K562 (cell line): ENCODE results near the gene SCAMP3. TPM values are rescaled to one million over a fixed set of nuclear protein-coding genes. Genes with fewer than 3 reads are reported as not detected.

Experiments
- ASH1L ChIP-seq: fragments of 450-650 bp; IDR thresholded peaks from 2 replicates; pipeline ENCODE4 v1.6.1; 2018; ENCODE audit warnings: borderline replicate concordance, mild to moderate bottlenecking, low read depth; ENCODE audit not compliant: partially characterized antibody
- CC2D1A ChIP-seq: fragments of 450-650 bp; IDR thresholded peaks from 2 replicates; pipeline ENCODE4 v1.6.1; 2017; ENCODE audit warnings: mild to moderate bottlenecking
- ELF1 ChIP-seq: fragments of 200-800 bp; sonication (Bioruptor generic); IDR thresholded peaks from 2 replicates; pipeline ENCODE4 v1.6.1; 2016; ENCODE audit warnings: missing genetic modification characterization, missing compliant biosample characterization
- FOXP1 ChIP-seq: sonication (generic); formaldehyde crosslinking; IDR thresholded peaks from 2 replicates; pipeline ENCODE4 v1.8.0; 2022; ENCODE audit warnings: mild to moderate bottlenecking, missing genetic modification reagents
- PCBP2 ChIP-seq: fragments of 200-400 bp; formaldehyde crosslinking; IDR thresholded peaks from 2 replicates; pipeline ENCODE4 v1.6.1; 2018; ENCODE audit warnings: low read length, low read depth, mild to moderate bottlenecking, moderate library complexity; ENCODE audit not compliant: poor library complexity, severe bottlenecking
- POLR2B ChIP-seq: fragments of 450-650 bp; IDR thresholded peaks from 2 replicates; pipeline ENCODE4 v1.6.1; 2018; ENCODE audit warnings: low read depth; ENCODE audit not compliant: partially characterized antibody
- PTBP1 ChIP-seq: fragments of 200-400 bp; formaldehyde crosslinking; IDR thresholded peaks from 2 replicates; pipeline ENCODE4 v1.6.1; 2017; ENCODE audit warnings: low read depth, low read length
- U2AF1 ChIP-seq: fragments of 200-400 bp; formaldehyde crosslinking; optimal IDR thresholded peaks from 2 replicates; pipeline ENCODE3; 2017; ENCODE audit warnings: mild to moderate bottlenecking, low read depth, low read length, moderate library complexity
- ZBTB7A ChIP-seq: IDR thresholded peaks from 2 replicates; pipeline ENCODE4 v1.6.1; 2011; ENCODE audit warnings: low read depth, mild to moderate bottlenecking, low read length, moderate library complexity, borderline replicate concordance; ENCODE audit not compliant: control insufficient read depth
- ZNF217 ChIP-seq: sonication (generic); formaldehyde crosslinking; IDR thresholded peaks from 2 replicates; pipeline ENCODE4 v1.8.0; 2022; ENCODE audit warnings: mild to moderate bottlenecking, missing genetic modification reagents
- ZNF436 ChIP-seq: fragments of 250-450, 450-650 bp; sonication (Bioruptor Pico); formaldehyde crosslinking; IDR thresholded peaks from 2 replicates; pipeline ENCODE4 v1.7.0; 2020; ENCODE audit warnings: mild to moderate bottlenecking
- polyA plus RNA-seq, 8 experiments: library from polyadenylated mRNA; depleted of rRNA in 4 of 8; stranded (reverse) in 5 of 8; unstranded in 3 of 8; fragments of >200 nt; fragmentation: Nextera tagmentation in 2 of 8; fragmentation: Illumina TruSeq in 1 of 8; extraction: Ambion mirVana in 2 of 8; extraction: Trizol in 1 of 8; gene quantifications; 2 replicates each; pipeline versions ENCODE4 v1.2.1 to v1.2.3, GENCODE V29; 2011 to 2014; ENCODE audit warnings: inconsistent platforms in 1 of 8, missing spikeins in 1 of 8
- total RNA-seq, 7 experiments: library from RNA; depleted of rRNA in 6 of 7; stranded (reverse); fragments of >200 nt in 6 of 7; fragmentation: Illumina TruSeq in 2 of 7; extraction: Trizol in 2 of 7; gene quantifications; 2 replicates each; pipeline versions ENCODE4 v1.2.1 to v1.2.3, GENCODE V29; 2011 to 2021; ENCODE audit warnings: low replicate concordance in 1 of 7
- TF ChIP-seq, protein P1 (sequence below): sonication (generic); formaldehyde crosslinking; IDR thresholded peaks from 2 replicates; pipeline ENCODE4 v1.8.1; 2023; ENCODE audit warnings: missing genetic modification reagents, mild to moderate bottlenecking, borderline replicate concordance
- TF ChIP-seq, protein P2 (sequence below): fragments of 450-650 bp; IDR thresholded peaks from 2 replicates; pipeline ENCODE4 v1.6.1; 2016
- TF ChIP-seq, protein P3 (sequence below): fragments of 250-450 bp; sonication (Bioruptor Pico); IDR thresholded peaks from 2 replicates; pipeline ENCODE4 v1.4.0; 2020; ENCODE audit warnings: mild to moderate bottlenecking, moderate library complexity, borderline replicate concordance
- TF ChIP-seq, protein P4 (sequence below): fragments of 450-650 bp; formaldehyde crosslinking; IDR thresholded peaks from 2 replicates; pipeline ENCODE4 v1.4.0; 2022; ENCODE audit warnings: missing genetic modification characterization
- TF ChIP-seq, protein P5 (sequence below): sonication (generic); formaldehyde crosslinking; IDR thresholded peaks from 2 replicates; pipeline ENCODE4 v1.9.0; 2022; ENCODE audit warnings: mild to moderate bottlenecking, missing genetic modification reagents

The SCAMP3 gene
- total and polyA plus RNA-seq, 9 of the 15 experiments (the other 6 are each of a cell fraction or from before 2014, with no cell fraction given), result 14.2 to 131 (median 86.1) TPM

DNA sequence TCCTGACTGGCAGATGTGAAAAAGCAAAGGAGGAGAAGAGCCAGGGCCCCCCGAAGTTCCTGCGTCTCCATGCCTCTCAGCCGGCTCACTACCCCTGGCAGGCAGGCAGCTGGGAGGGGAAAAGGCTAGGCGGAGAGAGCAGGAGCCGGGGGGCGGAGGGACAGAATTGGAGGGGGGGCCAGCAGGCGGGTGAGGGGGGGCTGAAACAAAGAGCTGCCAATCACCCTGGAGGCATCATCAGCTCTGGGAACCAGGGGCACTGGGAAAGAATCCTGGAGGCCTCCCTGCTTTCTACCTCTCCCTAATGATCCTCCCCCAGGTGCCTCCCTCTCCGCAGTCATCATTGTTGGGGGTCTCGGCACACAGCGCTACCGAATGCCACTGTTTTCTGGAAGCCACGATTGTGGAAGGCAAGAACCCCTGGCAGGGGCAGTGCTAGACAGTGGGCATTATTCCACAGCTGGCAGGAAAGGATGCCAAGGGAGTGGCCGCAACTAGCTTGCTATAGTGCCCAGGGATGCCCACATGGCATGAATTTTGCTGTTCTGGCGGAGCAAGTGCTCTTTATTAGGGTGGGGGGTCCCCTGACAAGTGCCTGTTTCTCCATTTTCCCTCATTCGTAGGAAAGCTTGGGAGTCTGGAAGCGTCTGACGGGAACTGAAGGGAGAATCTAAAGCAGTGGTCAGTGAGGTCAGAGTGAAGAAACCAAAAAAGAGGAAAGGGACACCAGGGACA, 54.2 kb downstream of the SCAMP3 start, which contains the start of gene THBS3 (continued):
- TF ChIP-seq, protein P1, sequence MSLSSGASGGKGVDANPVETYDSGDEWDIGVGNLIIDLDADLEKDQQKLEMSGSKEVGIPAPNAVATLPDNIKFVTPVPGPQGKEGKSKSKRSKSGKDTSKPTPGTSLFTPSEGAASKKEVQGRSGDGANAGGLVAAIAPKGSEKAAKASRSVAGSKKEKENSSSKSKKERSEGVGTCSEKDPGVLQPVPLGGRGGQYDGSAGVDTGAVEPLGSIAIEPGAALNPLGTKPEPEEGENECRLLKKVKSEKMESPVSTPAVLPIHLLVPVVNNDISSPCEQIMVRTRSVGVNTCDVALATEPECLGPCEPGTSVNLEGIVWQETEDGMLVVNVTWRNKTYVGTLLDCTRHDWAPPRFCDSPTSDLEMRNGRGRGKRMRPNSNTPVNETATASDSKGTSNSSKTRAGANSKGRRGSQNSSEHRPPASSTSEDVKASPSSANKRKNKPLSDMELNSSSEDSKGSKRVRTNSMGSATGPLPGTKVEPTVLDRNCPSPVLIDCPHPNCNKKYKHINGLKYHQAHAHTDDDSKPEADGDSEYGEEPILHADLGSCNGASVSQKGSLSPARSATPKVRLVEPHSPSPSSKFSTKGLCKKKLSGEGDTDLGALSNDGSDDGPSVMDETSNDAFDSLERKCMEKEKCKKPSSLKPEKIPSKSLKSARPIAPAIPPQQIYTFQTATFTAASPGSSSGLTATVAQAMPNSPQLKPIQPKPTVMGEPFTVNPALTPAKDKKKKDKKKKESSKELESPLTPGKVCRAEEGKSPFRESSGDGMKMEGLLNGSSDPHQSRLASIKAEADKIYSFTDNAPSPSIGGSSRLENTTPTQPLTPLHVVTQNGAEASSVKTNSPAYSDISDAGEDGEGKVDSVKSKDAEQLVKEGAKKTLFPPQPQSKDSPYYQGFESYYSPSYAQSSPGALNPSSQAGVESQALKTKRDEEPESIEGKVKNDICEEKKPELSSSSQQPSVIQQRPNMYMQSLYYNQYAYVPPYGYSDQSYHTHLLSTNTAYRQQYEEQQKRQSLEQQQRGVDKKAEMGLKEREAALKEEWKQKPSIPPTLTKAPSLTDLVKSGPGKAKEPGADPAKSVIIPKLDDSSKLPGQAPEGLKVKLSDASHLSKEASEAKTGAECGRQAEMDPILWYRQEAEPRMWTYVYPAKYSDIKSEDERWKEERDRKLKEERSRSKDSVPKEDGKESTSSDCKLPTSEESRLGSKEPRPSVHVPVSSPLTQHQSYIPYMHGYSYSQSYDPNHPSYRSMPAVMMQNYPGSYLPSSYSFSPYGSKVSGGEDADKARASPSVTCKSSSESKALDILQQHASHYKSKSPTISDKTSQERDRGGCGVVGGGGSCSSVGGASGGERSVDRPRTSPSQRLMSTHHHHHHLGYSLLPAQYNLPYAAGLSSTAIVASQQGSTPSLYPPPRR (CRISPR knock-in tag), result no peak
- TF ChIP-seq POLR2B, result peak; percentile 66
- TF ChIP-seq, protein P2, sequence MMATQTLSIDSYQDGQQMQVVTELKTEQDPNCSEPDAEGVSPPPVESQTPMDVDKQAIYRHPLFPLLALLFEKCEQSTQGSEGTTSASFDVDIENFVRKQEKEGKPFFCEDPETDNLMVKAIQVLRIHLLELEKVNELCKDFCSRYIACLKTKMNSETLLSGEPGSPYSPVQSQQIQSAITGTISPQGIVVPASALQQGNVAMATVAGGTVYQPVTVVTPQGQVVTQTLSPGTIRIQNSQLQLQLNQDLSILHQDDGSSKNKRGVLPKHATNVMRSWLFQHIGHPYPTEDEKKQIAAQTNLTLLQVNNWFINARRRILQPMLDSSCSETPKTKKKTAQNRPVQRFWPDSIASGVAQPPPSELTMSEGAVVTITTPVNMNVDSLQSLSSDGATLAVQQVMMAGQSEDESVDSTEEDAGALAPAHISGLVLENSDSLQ, result peak; percentile 39
- TF ChIP-seq, protein P3, sequence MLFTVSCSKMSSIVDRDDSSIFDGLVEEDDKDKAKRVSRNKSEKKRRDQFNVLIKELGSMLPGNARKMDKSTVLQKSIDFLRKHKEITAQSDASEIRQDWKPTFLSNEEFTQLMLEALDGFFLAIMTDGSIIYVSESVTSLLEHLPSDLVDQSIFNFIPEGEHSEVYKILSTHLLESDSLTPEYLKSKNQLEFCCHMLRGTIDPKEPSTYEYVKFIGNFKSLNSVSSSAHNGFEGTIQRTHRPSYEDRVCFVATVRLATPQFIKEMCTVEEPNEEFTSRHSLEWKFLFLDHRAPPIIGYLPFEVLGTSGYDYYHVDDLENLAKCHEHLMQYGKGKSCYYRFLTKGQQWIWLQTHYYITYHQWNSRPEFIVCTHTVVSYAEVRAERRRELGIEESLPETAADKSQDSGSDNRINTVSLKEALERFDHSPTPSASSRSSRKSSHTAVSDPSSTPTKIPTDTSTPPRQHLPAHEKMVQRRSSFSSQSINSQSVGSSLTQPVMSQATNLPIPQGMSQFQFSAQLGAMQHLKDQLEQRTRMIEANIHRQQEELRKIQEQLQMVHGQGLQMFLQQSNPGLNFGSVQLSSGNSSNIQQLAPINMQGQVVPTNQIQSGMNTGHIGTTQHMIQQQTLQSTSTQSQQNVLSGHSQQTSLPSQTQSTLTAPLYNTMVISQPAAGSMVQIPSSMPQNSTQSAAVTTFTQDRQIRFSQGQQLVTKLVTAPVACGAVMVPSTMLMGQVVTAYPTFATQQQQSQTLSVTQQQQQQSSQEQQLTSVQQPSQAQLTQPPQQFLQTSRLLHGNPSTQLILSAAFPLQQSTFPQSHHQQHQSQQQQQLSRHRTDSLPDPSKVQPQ, result no peak
- TF ChIP-seq ELF1 (tag), result no peak
- TF ChIP-seq PCBP2, result no peak
- TF ChIP-seq CC2D1A, result 0 out of 2 replicates have a peak, but pooled peaks have one; percentile 30
- TF ChIP-seq, protein P4, sequence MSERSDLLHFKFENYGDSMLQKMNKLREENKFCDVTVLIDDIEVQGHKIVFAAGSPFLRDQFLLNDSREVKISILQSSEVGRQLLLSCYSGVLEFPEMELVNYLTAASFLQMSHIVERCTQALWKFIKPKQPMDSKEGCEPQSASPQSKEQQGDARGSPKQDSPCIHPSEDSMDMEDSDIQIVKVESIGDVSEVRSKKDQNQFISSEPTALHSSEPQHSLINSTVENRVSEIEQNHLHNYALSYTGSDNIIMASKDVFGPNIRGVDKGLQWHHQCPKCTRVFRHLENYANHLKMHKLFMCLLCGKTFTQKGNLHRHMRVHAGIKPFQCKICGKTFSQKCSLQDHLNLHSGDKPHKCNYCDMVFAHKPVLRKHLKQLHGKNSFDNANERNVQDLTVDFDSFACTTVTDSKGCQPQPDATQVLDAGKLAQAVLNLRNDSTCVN (CRISPR knock-in tag), result peak; percentile 25; the same call in 1 of the 2 replicates
- TF ChIP-seq ZBTB7A, result no peak
- TF ChIP-seq ZNF217 (CRISPR knock-in tag), result no peak
- no peak for TF ChIP-seq ASH1L
- TF ChIP-seq, protein P5, sequence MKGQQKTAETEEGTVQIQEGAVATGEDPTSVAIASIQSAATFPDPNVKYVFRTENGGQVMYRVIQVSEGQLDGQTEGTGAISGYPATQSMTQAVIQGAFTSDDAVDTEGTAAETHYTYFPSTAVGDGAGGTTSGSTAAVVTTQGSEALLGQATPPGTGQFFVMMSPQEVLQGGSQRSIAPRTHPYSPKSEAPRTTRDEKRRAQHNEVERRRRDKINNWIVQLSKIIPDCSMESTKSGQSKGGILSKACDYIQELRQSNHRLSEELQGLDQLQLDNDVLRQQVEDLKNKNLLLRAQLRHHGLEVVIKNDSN, result 0 out of 2 replicates have a peak, but pooled peaks have one; percentile 32
- peak; percentile 68; the same call in 1 of the 2 replicates for TF ChIP-seq FOXP1
- no peak for TF ChIP-seq ZNF436 (CRISPR knock-in tag)
- TF ChIP-seq PTBP1, result no peak
- TF ChIP-seq U2AF1, result no peak
